ENCODE results near the gene LSAMP.

DNA sequence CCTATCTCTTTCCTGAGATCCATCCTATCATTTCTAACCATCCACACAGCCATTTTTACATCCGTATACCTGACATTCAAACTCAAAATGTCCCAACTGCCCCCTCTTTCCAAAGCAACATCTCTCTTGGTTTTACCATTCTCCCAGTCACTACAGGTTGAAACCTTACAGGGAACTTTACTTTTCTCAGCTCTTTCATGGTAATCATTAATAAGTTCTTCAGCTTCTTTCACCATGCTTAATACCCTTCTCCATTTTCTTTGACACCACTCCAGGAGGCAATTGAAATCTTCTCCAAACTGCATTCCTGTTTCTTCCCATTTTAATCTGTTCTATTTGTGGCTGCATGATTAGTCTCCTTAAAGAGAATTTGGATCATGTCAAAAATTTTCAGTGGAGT is 469.5 kb downstream of the LSAMP start:
- TF ChIP-seq, protein P1, sequence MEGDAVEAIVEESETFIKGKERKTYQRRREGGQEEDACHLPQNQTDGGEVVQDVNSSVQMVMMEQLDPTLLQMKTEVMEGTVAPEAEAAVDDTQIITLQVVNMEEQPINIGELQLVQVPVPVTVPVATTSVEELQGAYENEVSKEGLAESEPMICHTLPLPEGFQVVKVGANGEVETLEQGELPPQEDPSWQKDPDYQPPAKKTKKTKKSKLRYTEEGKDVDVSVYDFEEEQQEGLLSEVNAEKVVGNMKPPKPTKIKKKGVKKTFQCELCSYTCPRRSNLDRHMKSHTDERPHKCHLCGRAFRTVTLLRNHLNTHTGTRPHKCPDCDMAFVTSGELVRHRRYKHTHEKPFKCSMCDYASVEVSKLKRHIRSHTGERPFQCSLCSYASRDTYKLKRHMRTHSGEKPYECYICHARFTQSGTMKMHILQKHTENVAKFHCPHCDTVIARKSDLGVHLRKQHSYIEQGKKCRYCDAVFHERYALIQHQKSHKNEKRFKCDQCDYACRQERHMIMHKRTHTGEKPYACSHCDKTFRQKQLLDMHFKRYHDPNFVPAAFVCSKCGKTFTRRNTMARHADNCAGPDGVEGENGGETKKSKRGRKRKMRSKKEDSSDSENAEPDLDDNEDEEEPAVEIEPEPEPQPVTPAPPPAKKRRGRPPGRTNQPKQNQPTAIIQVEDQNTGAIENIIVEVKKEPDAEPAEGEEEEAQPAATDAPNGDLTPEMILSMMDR (IDR thresholded peaks at IDR 0.05): no peak
- TF ChIP-seq POLR2A (IDR thresholded peaks at IDR 0.05): no peak
